ENCODE measurements around the gene HGF. TPM values are rescaled to one million over a fixed set of nuclear protein-coding genes. Genes with fewer than 3 reads are reported as not detected.

Gene HGF
- total RNA-seq, 1 donor from 2014 or later = not detected

DNA sequence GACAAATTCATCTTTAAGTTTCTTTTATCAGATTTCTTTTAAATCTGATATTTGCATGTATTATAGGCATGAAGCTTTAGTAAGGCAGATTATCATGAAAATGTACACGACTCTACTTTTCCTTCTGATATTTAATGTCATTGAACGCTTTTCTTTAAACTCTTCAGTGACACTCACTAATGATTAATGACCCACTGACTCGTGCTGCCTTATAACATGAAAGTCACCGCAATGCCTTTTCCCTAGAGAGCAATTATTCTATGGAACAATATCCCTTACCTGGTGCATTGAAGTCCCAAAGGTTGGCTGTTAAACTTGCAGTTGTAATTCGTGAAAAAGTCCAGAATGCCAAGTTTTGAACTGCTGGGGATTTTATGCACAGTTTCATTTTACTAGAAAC is 33.4 kb upstream of the HGF start:
- H3K4me3 ChIP-seq (ENCODE audit: insufficient read depth, low read depth, low read length) = no peak overlapping the region
- H3K4me1 ChIP-seq (ENCODE audit: insufficient read depth, low read length) = no peaks in the 10 kb centered on the region
- FAIRE-seq (no peak), DNase-seq (ENCODE audit: low read depth) (no peak)
- H3K79me2 ChIP-seq (ENCODE audit: insufficient read depth, low read length) = no peaks in the 10 kb centered on the region
- H3K4me1 Mint-ChIP-seq (ENCODE audit: low read depth, unreplicated experiment) = no peaks in the 10 kb centered on the region
- no peak overlapping the region for H3K4me3 Mint-ChIP-seq (ENCODE audit: unreplicated experiment)
- H2AFZ ChIP-seq (ENCODE audit: low read depth, low read length) = no peak overlapping the region
- no peaks in the 10 kb centered on the region for H3K9me3 Mint-ChIP-seq (ENCODE audit: unreplicated experiment)
- H4K20me1 ChIP-seq (ENCODE audit: insufficient read depth, low read length) = no peaks in the 10 kb centered on the region
- H3K27ac Mint-ChIP-seq (ENCODE audit: unreplicated experiment) = no peak overlapping the region
- H3K27me3 Mint-ChIP-seq (ENCODE audit: low read depth, unreplicated experiment) = no peaks in the 10 kb centered on the region
- H3K27me3 ChIP-seq (ENCODE audit: insufficient read depth, low read length) = no peaks in the 10 kb centered on the region
- H3K27ac ChIP-seq (ENCODE audit: low read depth, low read length) = no peak overlapping the region
- H3K36me3 ChIP-seq (ENCODE audit: insufficient read depth, low read length) = no peaks in the 10 kb centered on the region
- no peaks in the 10 kb centered on the region for H3K9me3 ChIP-seq (ENCODE audit: insufficient read depth, low read depth, low read length)
- no peaks in the 10 kb centered on the region for H3K36me3 Mint-ChIP-seq (ENCODE audit: low read depth, unreplicated experiment)
- TF ChIP-seq, protein P1, sequence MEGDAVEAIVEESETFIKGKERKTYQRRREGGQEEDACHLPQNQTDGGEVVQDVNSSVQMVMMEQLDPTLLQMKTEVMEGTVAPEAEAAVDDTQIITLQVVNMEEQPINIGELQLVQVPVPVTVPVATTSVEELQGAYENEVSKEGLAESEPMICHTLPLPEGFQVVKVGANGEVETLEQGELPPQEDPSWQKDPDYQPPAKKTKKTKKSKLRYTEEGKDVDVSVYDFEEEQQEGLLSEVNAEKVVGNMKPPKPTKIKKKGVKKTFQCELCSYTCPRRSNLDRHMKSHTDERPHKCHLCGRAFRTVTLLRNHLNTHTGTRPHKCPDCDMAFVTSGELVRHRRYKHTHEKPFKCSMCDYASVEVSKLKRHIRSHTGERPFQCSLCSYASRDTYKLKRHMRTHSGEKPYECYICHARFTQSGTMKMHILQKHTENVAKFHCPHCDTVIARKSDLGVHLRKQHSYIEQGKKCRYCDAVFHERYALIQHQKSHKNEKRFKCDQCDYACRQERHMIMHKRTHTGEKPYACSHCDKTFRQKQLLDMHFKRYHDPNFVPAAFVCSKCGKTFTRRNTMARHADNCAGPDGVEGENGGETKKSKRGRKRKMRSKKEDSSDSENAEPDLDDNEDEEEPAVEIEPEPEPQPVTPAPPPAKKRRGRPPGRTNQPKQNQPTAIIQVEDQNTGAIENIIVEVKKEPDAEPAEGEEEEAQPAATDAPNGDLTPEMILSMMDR (IDR thresholded peaks at IDR 0.05; ENCODE audit: insufficient read depth, low read depth, low read length) = no peak
- no peak for TF ChIP-seq EZH2 (IDR thresholded peaks at IDR 0.05; ENCODE audit: insufficient read depth, low read length)
- no peak overlapping the region for H3K4me2 ChIP-seq (ENCODE audit: low read length)
- no peak overlapping the region for H3K9ac ChIP-seq (ENCODE audit: low read length)

DNA sequence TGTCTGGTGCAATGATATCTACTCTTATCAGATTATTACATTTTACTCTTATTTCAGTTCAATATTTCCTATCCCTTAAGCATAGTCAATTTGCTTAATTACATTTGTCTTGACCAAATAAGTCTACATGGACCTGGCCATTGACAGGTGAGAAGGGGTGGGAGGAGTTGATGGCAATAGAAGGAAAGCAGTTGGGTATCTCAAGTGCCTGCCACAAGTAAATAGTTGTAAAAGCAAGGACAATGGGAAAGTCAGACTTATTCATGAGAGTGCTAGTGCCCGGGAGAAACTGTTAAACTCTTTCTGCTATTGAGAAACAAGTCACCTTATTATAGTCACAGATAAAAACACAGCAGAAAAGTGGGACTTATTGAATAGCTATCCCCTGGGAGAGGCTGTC is 32.4 kb upstream of the HGF start:
- H3K27ac ChIP-seq (ENCODE audit: low read depth, low read length) = no peak overlapping the region
- H3K27ac Mint-ChIP-seq (ENCODE audit: unreplicated experiment) = no peak overlapping the region
- H4K20me1 ChIP-seq (ENCODE audit: insufficient read depth, low read length) = no peaks in the 10 kb centered on the region
- H3K36me3 ChIP-seq (ENCODE audit: insufficient read depth, low read length) = no peaks in the 10 kb centered on the region
- no peak for FAIRE-seq
- no peak overlapping the region for H2AFZ ChIP-seq (ENCODE audit: low read depth, low read length)
- no peaks in the 10 kb centered on the region for H3K9me3 ChIP-seq (ENCODE audit: insufficient read depth, low read depth, low read length)
- DNase-seq (ENCODE audit: low read depth) = no peak
- H3K4me1 ChIP-seq (ENCODE audit: insufficient read depth, low read length) = no peaks in the 10 kb centered on the region
- no peaks in the 10 kb centered on the region for H3K27me3 ChIP-seq (ENCODE audit: insufficient read depth, low read length)
- no peak overlapping the region for H3K4me3 Mint-ChIP-seq (ENCODE audit: unreplicated experiment)
- H3K79me2 ChIP-seq (ENCODE audit: insufficient read depth, low read length) = no peaks in the 10 kb centered on the region
- TF ChIP-seq, protein P1 (IDR thresholded peaks at IDR 0.05; ENCODE audit: insufficient read depth, low read depth, low read length) = no peak
- TF ChIP-seq EZH2 (IDR thresholded peaks at IDR 0.05; ENCODE audit: insufficient read depth, low read length) = no peak
- H3K36me3 Mint-ChIP-seq (ENCODE audit: low read depth, unreplicated experiment) = no peaks in the 10 kb centered on the region
- H3K4me3 ChIP-seq (ENCODE audit: insufficient read depth, low read depth, low read length) = no peak overlapping the region
- H3K27me3 Mint-ChIP-seq (ENCODE audit: low read depth, unreplicated experiment) = no peaks in the 10 kb centered on the region
- H3K4me2 ChIP-seq (ENCODE audit: low read length) = no peak overlapping the region
- no peaks in the 10 kb centered on the region for H3K9me3 Mint-ChIP-seq (ENCODE audit: unreplicated experiment)
- no peak overlapping the region for H3K9ac ChIP-seq (ENCODE audit: low read length)
- no peaks in the 10 kb centered on the region for H3K4me1 Mint-ChIP-seq (ENCODE audit: low read depth, unreplicated experiment)

DNA sequence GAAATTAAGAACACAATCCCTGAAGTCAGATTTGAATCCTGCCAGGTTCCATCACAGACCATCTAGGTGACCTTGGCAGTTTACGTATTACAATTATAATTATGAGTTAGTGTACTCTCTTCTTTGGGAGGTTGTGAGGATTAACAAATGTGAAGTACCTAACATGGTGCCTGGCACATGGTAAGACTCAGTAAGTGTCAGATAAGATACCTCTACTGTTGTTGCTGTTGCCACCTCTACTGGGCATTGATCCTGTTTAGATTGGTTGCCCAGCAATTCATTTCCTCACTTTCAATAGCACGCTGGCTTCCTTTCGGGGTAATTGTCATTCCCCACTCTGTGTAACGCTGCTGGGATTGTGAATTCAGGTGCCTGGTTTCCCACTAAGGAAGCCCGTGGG is 31.7 kb upstream of the HGF start:
- Histone ChIP-seq H3K27me3 (ENCODE audit: insufficient read depth, low read length) (no peaks in the 10 kb centered on the region), H3K4me1 (ENCODE audit: insufficient read depth, low read length) (no peaks in the 10 kb centered on the region), H3K4me3 (ENCODE audit: insufficient read depth, low read depth, low read length) (no peak overlapping the region), H3K79me2 (ENCODE audit: insufficient read depth, low read length) (no peaks in the 10 kb centered on the region), H3K4me2 (ENCODE audit: low read length) (no peak overlapping the region), H4K20me1 (ENCODE audit: insufficient read depth, low read length) (no peaks in the 10 kb centered on the region), H2AFZ (ENCODE audit: low read depth, low read length) (no peak overlapping the region), H3K9me3 (ENCODE audit: insufficient read depth, low read depth, low read length) (no peaks in the 10 kb centered on the region), H3K9ac (ENCODE audit: low read length) (no peak overlapping the region), H3K27ac (ENCODE audit: low read depth, low read length) (no peak overlapping the region), H3K36me3 (ENCODE audit: insufficient read depth, low read length) (no peaks in the 10 kb centered on the region)
- Mint-ChIP-seq H3K36me3 (ENCODE audit: low read depth, unreplicated experiment) (no peaks in the 10 kb centered on the region), H3K27ac (ENCODE audit: unreplicated experiment) (no peak overlapping the region), H3K4me1 (ENCODE audit: low read depth, unreplicated experiment) (no peaks in the 10 kb centered on the region), H3K9me3 (ENCODE audit: unreplicated experiment) (no peaks in the 10 kb centered on the region), H3K27me3 (ENCODE audit: low read depth, unreplicated experiment) (no peaks in the 10 kb centered on the region), H3K4me3 (ENCODE audit: unreplicated experiment) (no peak overlapping the region)
- FAIRE-seq = no peak
- no peak for TF ChIP-seq EZH2 (IDR thresholded peaks at IDR 0.05; ENCODE audit: insufficient read depth, low read length)
- DNase-seq (ENCODE audit: low read depth) = no peak
